ENCODE measurements around the gene CDH6. TPM values are rescaled to one million over a fixed set of nuclear protein-coding genes. Genes with fewer than 3 reads are reported as not detected.

Gene CDH6
- total and polyA plus RNA-seq, 2 of the 13 experiments (the other 11 are each of a cell fraction or from before 2014, with no cell fraction given): not detected

- intact Hi-C loops (cut with micrococcal nuclease; ENCODE audit: unreplicated experiment) (no loop called here), in situ Hi-C loops (cut with HindIII; ENCODE audit: extremely low pct_ligation_motif_present, low pct_unique_long_range_greater_than_20kb) (no loop called here)
- ChIA-PET CTCF (ENCODE audit: low intra/inter-chr PET ratio, low total read pairs) (no interaction called here), POLR2A (no interaction called here)
- ATAC-seq (no peak), FAIRE-seq (no peak), DNase-seq (ENCODE audit: low spot score) (no peak)
- no peak overlapping the region for H3K27ac ChIP-seq (ENCODE audit: extremely low read length, insufficient read depth, low read length)
- no peak overlapping the region for H2AFZ ChIP-seq (ENCODE audit: low read length)
- H4K20me1 ChIP-seq (ENCODE audit: insufficient read depth, low read length): no peaks in the 10 kb centered on the region
- H3K9me3 ChIP-seq (ENCODE audit: low read length): no peaks in the 10 kb centered on the region
- TF ChIP-seq ATF1 (CRISPR knock-in tag; IDR thresholded peaks at IDR 0.05): no peak
- no peak for TF ChIP-seq YEATS4 (CRISPR knock-in tag; IDR thresholded peaks at IDR 0.05; ENCODE audit: borderline replicate concordance)
- no peak for TF ChIP-seq ZFP36L1 (CRISPR knock-in tag; IDR thresholded peaks at IDR 0.05)
- TF ChIP-seq, protein P1, sequence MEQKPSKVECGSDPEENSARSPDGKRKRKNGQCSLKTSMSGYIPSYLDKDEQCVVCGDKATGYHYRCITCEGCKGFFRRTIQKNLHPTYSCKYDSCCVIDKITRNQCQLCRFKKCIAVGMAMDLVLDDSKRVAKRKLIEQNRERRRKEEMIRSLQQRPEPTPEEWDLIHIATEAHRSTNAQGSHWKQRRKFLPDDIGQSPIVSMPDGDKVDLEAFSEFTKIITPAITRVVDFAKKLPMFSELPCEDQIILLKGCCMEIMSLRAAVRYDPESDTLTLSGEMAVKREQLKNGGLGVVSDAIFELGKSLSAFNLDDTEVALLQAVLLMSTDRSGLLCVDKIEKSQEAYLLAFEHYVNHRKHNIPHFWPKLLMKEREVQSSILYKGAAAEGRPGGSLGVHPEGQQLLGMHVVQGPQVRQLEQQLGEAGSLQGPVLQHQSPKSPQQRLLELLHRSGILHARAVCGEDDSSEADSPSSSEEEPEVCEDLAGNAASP (CRISPR knock-in tag; IDR thresholded peaks at IDR 0.05; ENCODE audit: borderline replicate concordance): no peak
- TF ChIP-seq, protein P2, sequence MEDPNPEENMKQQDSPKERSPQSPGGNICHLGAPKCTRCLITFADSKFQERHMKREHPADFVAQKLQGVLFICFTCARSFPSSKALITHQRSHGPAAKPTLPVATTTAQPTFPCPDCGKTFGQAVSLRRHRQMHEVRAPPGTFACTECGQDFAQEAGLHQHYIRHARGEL (CRISPR knock-in tag; IDR thresholded peaks at IDR 0.05): no peak
- TF ChIP-seq, protein P3, sequence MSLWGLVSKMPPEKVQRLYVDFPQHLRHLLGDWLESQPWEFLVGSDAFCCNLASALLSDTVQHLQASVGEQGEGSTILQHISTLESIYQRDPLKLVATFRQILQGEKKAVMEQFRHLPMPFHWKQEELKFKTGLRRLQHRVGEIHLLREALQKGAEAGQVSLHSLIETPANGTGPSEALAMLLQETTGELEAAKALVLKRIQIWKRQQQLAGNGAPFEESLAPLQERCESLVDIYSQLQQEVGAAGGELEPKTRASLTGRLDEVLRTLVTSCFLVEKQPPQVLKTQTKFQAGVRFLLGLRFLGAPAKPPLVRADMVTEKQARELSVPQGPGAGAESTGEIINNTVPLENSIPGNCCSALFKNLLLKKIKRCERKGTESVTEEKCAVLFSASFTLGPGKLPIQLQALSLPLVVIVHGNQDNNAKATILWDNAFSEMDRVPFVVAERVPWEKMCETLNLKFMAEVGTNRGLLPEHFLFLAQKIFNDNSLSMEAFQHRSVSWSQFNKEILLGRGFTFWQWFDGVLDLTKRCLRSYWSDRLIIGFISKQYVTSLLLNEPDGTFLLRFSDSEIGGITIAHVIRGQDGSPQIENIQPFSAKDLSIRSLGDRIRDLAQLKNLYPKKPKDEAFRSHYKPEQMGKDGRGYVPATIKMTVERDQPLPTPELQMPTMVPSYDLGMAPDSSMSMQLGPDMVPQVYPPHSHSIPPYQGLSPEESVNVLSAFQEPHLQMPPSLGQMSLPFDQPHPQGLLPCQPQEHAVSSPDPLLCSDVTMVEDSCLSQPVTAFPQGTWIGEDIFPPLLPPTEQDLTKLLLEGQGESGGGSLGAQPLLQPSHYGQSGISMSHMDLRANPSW (CRISPR knock-in tag; IDR thresholded peaks at IDR 0.05; ENCODE audit: borderline replicate concordance): no peak
- no peak for TF ChIP-seq ZNF703 (CRISPR knock-in tag; IDR thresholded peaks at IDR 0.05; ENCODE audit: borderline replicate concordance)
- TF ChIP-seq ZNF709 (CRISPR knock-in tag; IDR thresholded peaks at IDR 0.05): no peak
- TF ChIP-seq ZNF572 (CRISPR knock-in tag; IDR thresholded peaks at IDR 0.05): no peak
- no peak for TF ChIP-seq CHD2 (IDR thresholded peaks at IDR 0.05; ENCODE audit: low read depth, low read length)
- no peak for TF ChIP-seq TP53 (CRISPR knock-in tag; conservative IDR thresholded peaks at IDR 0.05)
- no peak for TF ChIP-seq NR2F6 (IDR thresholded peaks at IDR 0.05)
- TF ChIP-seq NR2F6 (CRISPR knock-in tag; IDR thresholded peaks at IDR 0.05): no peak
- TF ChIP-seq, protein P4, sequence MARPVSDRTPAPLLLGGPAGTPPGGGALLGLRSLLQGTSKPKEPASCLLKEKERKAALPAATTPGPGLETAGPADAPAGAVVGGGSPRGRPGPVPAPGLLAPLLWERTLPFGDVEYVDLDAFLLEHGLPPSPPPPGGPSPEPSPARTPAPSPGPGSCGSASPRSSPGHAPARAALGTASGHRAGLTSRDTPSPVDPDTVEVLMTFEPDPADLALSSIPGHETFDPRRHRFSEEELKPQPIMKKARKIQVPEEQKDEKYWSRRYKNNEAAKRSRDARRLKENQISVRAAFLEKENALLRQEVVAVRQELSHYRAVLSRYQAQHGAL (CRISPR knock-in tag; IDR thresholded peaks at IDR 0.05; ENCODE audit: not compliant biosample characterization): no peak
- TF ChIP-seq ZFY (CRISPR knock-in tag; IDR thresholded peaks at IDR 0.05): no peak
- TF ChIP-seq FLYWCH1 (CRISPR knock-in tag; IDR thresholded peaks at IDR 0.05): no peak
- TF ChIP-seq ZNF30 (CRISPR knock-in tag; IDR thresholded peaks at IDR 0.05): no peak
- TF ChIP-seq TEAD3 (CRISPR knock-in tag; optimal IDR thresholded peaks at IDR 0.05; ENCODE audit: borderline replicate concordance): no peak
- no peak for TF ChIP-seq IKZF5 (CRISPR knock-in tag; IDR thresholded peaks at IDR 0.05)
- no peaks in the 10 kb centered on the region for H3K4me1 ChIP-seq (ENCODE audit: insufficient read depth, low read length)
- H3K9ac ChIP-seq (ENCODE audit: insufficient read depth, low read depth, low read length): no peak overlapping the region
- no TSS peak for BruUV-seq (replicated peaks)
- H3K27me3 ChIP-seq (ENCODE audit: control insufficient read depth in 1 of 2, insufficient read depth in 2 of 2, low read length in 2 of 2): no peaks in the 10 kb centered on the region; a peak in 1 of 5 replicates
- no peaks in the 10 kb centered on the region for H3K36me3 ChIP-seq (replicated peaks in 1 of 2; ENCODE audit: control insufficient read depth in 1 of 2, insufficient read depth in 2 of 2, low read length in 2 of 2)
- no peaks in the 10 kb centered on the region for H3K79me2 ChIP-seq (ENCODE audit: insufficient read depth, low read length)
- whole genome bisulfite sequencing (ENCODE audit: low lambda C conversion rate): 24% methylated on average over 2 of the region's 2 CpGs
- no peak overlapping the region for H3K4me3 ChIP-seq (replicated peaks in 1 of 3; ENCODE audit: insufficient read depth in 1 of 3, low read depth in 2 of 3, low read length in 3 of 3)
- H3K4me2 ChIP-seq (ENCODE audit: low read depth, low read length): no peak overlapping the region
These were observed 138.7 kb downstream of the CDH6 start for GRCh38 chr5:31332160-31332559.
